GM12892 (cell line): ENCODE data around the gene ARHGAP40. TPM values are rescaled to one million over a fixed set of nuclear protein-coding genes. Genes with fewer than 3 reads are reported as not detected.

ENCODE experiments used
- DNase-seq: peaks from one replicate; pipeline ENCODE4 v3.0.0; 2011; ENCODE audit not compliant: insufficient read length
- FAIRE-seq: peaks from 2 replicates; lab custom pipeline; 2011; peaks lifted over from hg19 to GRCh38; lab: Jason Lieb, UNC
- POLR2A ChIP-seq: IDR thresholded peaks from 2 replicates; pipeline ENCODE4 v1.6.1; 2011; ENCODE audit warnings: low read depth, low read length, control low read depth
- POLR2AphosphoS5 ChIP-seq: IDR thresholded peaks from 2 replicates; pipeline ENCODE4 v1.6.1; 2011; ENCODE audit warnings: low read depth, low read length, control low read depth
- TAF1 ChIP-seq: IDR thresholded peaks from 2 replicates; pipeline ENCODE4 v1.6.1; 2011; ENCODE audit warnings: low read depth, mild to moderate bottlenecking, control low read depth, low read length, borderline replicate concordance
- polyA plus RNA-seq: library from polyadenylated mRNA; unstranded; fragments of >200 nt; gene quantifications from one replicate; pipeline ENCODE4 v1.2.1, GENCODE V29; 2012; ENCODE audit warnings: missing spikeins, inconsistent platforms; ENCODE audit not compliant: missing spikeins

The ARHGAP40 gene
- 0.21 TPM for polyA plus RNA-seq

DNA sequence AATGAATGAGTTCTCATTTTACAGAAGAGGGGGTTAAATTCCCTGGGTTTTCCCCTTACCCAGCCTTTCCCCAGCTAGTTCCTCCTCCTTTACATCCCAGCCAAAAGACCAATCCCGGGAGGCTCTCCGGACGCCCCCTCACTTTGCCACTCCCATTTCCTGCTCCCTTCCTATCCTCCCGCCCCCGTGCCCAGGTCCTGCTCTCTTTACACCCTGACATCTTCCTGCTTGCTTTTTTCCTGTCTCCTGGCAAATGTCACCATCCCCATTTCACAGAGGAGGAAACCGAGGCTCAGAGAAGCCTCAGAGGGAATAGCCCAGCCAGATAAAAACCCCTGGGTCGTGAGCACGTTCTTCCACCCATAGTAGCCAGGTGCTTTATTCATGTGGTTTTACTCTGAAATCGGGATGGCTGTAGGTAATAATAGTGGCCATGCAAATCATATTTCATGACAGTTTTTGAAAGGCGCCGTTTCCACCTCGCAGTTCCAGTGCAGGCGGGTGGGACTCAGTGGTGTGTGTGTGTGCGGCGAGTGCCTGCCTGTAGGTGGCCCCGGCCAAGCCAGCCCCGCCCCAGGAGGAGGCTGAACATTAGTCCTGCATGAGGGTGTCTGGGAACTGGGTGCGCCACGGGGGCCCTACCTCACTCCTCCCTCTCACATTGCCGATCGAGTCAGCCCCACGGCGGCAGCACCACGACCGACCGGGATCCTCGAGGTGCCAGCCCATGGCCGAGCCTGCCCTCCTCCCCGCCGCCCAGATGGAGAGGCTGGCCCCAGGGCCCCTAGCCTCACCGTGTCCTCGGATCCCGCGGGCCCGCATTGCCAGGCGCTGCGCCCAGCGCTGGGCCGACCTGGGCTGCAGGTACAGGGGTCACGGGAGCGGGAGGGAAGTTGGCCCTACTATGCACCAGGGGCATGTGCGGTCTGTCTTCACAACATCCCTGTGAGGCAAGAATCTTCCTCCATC, at the start of gene ARHGAP40:
Gene ARHGAP40, plus strand, starts transcription at position 594 of the 969 bp plus-strand sequence.
- peak; percentile 29 for DNase-seq
- FAIRE-seq: peak; percentile 38
- no peak for TF ChIP-seq TAF1
- no peak for TF ChIP-seq POLR2A
- no peak for TF ChIP-seq POLR2AphosphoS5

DNA sequence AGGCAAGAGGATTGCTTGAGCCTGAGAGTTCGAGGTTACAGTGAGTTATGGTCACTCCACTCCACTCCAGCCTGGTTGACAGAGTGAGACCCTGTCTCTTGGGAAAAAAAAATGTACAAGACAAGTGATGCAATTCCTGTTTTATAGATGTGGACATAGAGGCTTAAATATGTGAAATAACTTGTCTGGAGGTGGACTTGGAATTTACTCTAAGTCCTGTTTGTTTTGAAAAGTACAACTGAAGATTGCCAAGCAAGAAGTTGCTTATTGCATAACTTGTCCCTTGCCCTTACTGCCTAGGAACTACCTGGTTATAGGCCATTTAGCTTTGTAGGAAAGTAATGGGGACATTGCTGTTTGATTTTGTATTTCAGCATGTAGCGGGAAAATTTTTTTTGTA, 46.6 kb upstream of the ARHGAP40 start:
- DNase-seq (no peak), FAIRE-seq (no peak)
- no peak for TF ChIP-seq POLR2AphosphoS5
- TF ChIP-seq POLR2A: no peak
- no peak for TF ChIP-seq TAF1

DNA sequence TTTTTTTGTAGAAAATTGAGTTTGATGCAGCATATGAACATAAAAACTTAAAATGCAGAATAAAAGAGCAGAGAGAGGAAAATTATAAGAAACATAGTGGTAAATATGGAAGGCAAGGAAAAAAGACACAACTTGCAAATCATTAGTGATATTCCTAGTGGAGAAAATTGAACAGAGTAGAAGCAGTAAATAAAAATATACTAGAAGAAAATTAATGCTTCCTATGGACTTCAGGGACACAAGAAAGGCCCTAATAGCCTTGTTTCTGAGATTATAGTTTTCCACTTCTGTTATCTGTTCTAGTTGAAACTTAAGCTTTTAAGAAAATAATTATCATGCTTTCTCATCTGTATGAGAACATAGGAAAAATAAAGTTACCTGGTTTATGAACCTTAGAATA, 46.2 kb upstream of the ARHGAP40 start:
- FAIRE-seq (no peak), DNase-seq (no peak)
- no peak for TF ChIP-seq POLR2A
- TF ChIP-seq TAF1: no peak
- TF ChIP-seq POLR2AphosphoS5: no peak

DNA sequence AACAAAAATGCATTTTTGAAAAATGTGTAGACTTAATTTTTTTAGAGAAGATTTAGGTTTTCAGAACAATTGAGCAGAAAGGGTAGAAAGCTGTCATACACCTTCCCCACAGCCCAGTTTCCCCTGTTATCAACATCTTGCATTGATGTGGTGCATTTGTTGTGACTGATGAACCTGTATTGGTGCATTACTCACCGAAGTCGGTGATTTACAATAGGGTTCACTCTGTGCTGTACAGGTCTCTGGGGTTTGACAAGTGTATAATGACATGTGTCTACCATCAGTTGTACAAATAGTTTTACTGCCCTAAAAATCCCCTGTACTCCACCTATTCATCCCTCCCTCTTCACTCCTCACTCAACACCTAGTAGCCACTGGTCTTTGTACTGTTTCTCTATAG, 44.4 kb upstream of the ARHGAP40 start:
- DNase-seq: no peak
- TF ChIP-seq POLR2A: no peak
- TF ChIP-seq TAF1: no peak
- no peak for FAIRE-seq

DNA sequence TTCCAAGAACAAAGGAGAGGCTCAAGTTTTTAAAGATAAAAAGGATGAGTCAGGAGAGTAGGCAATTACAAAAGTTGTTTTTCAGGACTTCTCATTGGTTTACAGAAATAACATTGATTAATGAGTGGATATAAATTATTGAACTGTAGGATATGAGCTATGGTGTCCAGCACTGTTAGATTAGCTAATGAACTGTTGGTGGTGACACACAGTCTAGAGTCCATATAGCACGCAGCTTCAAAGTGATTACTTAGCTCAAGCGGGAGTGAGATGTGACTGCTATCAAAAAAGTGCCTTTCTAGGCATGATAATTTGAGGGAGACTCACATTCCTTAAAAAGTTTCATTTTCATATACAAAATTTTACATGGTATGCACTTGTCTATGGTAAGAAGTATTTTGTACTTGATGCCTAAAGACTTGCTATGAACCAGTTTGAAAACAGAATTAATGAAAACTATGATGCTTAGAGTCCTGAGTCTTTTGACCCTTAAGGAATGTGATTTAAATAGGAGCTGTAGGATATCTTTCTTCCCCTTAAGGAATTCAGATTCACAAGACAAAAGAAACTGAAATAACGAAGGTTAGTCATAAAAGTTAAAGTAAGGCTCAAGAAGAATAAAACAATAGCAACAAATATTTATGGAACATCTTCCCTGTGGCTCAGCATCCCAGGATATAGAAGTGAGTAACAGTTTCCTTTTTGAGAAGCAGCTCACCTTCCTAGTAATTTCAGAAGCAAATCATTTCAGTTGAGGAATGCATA, 42.8 kb upstream of the ARHGAP40 start:
- no peak for TF ChIP-seq POLR2A
- no peak for TF ChIP-seq POLR2AphosphoS5
- no peak for TF ChIP-seq TAF1
- DNase-seq (no peak), FAIRE-seq (no peak)

DNA sequence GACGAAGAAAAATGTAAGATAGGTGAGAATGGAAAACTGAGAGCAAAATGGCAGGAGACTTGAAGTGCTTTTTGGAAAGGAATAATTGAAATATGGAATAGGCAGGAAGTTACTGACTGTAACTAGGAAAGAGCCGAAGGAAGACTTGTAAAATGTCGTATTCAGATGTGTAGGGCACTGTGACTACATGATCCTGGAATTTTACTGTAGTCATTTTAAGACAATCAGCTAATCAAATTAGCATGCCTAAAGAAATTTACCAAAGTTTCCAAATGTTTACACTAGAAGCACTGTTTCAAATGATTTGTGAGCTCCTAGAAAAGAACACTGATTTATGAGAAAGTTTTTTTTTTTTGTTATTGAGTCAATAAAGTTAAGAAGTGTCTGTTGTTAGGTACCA, 41.8 kb upstream of the ARHGAP40 start:
- TF ChIP-seq POLR2A: no peak
- no peak for TF ChIP-seq TAF1
- TF ChIP-seq POLR2AphosphoS5: no peak
- DNase-seq: no peak
- FAIRE-seq: no peak

DNA sequence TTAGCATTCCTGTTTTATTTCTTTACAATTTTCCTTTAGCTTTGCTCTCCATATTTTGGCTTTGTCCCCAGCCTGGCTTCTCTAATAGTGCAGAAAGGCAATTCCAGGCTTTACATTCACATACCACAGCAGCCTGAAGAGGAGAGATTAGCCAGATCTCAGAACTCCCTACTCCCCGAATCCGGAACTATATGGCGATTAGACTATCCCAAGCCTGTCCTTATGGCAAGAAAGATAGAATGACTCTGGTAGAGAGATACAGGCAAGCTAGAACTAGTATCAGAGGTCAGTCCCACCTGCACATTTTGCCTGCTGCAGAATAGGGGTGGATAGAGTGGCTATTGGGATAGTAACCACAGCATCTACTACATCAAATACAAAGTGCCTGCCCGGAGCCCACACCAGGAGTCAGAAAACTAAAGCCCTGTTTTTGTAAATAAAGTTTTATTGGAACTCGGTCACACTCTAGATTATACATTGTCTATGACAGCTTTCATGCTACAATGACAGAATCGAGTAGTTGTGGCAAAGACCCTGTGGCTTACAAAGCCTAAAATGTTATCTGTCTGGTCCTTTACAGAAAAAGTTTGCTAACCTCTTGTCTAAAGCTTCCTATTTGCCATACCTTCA, 37.7 kb upstream of the ARHGAP40 start:
- DNase-seq: no peak
- no peak for FAIRE-seq
- no peak for TF ChIP-seq POLR2AphosphoS5
- TF ChIP-seq TAF1: no peak
- no peak for TF ChIP-seq POLR2A

DNA sequence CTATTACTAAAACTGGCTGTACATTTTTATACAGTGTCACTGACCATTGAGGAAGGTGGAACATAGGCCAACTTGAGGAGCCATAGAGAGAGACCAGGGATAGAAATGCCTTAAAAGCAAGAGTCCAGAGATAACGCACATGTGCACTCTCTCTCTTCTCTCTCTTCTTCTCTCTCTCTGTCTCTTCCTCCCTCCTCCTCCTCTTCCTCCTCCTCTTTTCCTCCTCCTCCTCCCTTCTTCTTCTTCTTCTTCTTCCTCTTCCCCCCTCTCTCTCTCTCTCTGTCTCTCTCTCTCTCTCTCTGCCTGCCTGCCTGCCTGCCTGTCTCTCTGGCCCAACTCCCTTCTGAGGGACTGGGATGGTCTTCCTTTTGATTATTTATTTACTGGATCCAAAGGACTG, 36.9 kb upstream of the ARHGAP40 start:
- FAIRE-seq: no peak
- TF ChIP-seq POLR2A (no peak), TAF1 (no peak), POLR2AphosphoS5 (no peak)
- DNase-seq: no peak

DNA sequence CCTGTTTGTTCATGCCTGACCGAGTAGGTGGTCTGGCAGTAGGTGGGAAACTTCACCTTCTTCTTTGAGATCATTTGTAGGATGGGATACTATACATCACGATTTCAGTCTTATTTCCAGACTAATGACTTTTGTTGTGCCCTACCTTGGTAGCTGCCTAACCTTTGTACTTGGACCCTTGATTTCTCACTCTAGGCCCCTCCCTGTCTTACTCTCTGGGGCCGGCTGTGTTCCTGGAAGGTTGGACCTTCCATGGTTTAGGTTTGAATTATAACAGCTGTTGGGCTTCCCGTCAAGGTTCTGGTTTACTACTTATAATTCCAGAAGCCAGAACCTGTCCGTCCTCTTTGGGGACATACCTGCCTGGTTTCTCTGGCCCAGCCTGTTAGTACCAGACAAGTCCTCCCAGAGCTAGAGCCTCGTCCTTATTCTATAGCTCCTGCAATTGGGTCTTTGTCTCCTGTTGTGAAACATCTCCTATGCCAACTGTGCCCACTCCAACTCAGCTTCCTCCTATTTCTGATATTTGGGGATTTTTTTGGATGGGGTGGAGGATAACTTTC, 35.5 kb upstream of the ARHGAP40 start:
- no peak for DNase-seq
- TF ChIP-seq POLR2A: no peak
- no peak for TF ChIP-seq POLR2AphosphoS5
- TF ChIP-seq TAF1: no peak
- no peak for FAIRE-seq

DNA sequence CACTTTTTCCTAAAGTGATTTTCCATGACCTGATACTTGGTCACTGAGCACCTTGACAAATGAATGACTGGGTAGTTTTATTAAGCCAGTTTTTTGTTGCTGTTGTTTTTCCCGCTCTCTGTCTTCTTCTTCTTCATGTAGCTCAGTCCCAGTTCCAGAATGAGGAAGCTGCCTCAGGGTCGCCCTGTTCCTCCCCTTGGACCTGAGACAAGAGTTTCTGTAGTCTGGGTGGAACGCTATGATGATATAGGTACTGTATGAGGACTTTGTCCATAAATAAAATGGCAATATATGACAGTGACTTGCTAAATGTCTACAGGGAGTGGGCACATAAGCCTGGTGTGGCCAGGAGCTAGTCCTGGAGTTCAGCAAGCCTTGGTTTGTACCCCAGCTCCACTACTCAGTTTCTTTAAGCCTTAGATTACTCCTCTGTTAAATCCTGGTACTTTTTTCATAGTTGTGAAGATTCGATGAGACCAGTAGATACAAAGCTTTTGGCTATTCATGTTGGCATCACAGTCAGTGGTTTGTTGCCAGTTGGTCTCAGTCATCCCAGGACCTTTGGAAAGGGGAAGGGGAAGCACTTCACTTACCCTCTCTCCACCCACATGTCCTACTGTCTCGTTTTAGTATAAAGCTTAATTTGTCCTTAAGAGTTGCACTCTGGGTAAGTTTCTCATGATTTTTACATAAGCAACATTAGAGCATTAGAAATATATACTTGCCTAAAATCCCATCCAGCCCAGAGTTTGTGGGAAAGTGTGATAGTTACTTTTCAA, 31.7 kb upstream of the ARHGAP40 start:
- TF ChIP-seq POLR2A (no peak), POLR2AphosphoS5 (no peak), TAF1 (no peak)
- DNase-seq (no peak), FAIRE-seq (no peak)
